Measurements from ENCODE around the gene TMPRSS4.
A peak's percentile ranks its signal among the peaks of the same experiment; 100 is the strongest.

Gene TMPRSS4

DNA sequence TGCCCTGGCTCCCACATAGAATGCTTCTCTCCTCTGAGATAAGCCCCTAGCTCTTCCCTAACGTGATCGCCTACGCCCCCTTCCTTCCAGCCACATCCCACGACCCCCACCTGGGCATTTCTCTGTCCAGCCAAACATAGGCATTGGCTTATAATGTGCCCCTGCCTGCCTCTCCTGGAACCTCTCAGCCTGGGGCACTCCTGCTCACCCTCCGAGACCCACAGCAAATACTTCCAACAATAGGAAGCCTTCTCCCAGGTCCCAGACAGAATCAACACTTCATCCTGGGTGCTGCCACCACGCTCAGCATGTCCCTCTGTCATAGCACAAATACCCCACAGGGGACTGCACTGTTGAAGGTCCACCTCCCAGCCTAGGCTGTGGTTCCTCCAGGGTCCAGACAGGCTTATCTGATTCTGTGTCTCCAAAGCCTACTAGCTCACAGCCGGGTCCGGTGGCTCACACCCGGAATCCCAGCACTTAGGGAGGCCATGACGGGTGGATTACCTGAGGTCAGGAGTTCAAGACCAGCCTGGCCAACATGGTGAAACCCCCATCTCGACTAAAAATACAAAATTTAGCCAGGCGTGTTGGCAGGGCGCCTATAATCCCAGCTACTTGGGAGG lies 24.2 kb upstream of the TMPRSS4 start:
- TF ChIP-seq, protein P1, sequence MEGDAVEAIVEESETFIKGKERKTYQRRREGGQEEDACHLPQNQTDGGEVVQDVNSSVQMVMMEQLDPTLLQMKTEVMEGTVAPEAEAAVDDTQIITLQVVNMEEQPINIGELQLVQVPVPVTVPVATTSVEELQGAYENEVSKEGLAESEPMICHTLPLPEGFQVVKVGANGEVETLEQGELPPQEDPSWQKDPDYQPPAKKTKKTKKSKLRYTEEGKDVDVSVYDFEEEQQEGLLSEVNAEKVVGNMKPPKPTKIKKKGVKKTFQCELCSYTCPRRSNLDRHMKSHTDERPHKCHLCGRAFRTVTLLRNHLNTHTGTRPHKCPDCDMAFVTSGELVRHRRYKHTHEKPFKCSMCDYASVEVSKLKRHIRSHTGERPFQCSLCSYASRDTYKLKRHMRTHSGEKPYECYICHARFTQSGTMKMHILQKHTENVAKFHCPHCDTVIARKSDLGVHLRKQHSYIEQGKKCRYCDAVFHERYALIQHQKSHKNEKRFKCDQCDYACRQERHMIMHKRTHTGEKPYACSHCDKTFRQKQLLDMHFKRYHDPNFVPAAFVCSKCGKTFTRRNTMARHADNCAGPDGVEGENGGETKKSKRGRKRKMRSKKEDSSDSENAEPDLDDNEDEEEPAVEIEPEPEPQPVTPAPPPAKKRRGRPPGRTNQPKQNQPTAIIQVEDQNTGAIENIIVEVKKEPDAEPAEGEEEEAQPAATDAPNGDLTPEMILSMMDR (IDR thresholded peaks at IDR 0.05; ENCODE audit: low read depth, low read length) = no peak
- DNase-seq = no peak
- peak overlapping the region; percentile 4; the same call in 1 of the 2 replicates for H3K27ac ChIP-seq

GRCh38 chr11:118054712-118055640 lies 21.9 kb upstream of the TMPRSS4 start:
- TF ChIP-seq, protein P1 (IDR thresholded peaks at IDR 0.05; ENCODE audit: low read depth, low read length) = no peak
- H3K4me3 ChIP-seq (ENCODE audit: low read depth, low read length) = no peak overlapping the region
- H3K27ac ChIP-seq = no peak overlapping the region
- no peak for DNase-seq
- no peaks in the 10 kb centered on the region for H3K36me3 ChIP-seq
- H3K27me3 ChIP-seq (ENCODE audit: insufficient read depth, low read depth, severe bottlenecking) = no peaks in the 10 kb centered on the region
- no peaks in the 10 kb centered on the region for H3K9me3 ChIP-seq (ENCODE audit: severe bottlenecking)

More for the DNA sequence above, 24.2 kb upstream of the TMPRSS4 start:
- H3K36me3 ChIP-seq = no peaks in the 10 kb centered on the region
- H3K9me3 ChIP-seq (ENCODE audit: severe bottlenecking) = no peaks in the 10 kb centered on the region
- no peak overlapping the region for H3K4me3 ChIP-seq (ENCODE audit: low read depth, low read length)
- no peaks in the 10 kb centered on the region for H3K27me3 ChIP-seq (ENCODE audit: insufficient read depth, low read depth, severe bottlenecking)

DNA sequence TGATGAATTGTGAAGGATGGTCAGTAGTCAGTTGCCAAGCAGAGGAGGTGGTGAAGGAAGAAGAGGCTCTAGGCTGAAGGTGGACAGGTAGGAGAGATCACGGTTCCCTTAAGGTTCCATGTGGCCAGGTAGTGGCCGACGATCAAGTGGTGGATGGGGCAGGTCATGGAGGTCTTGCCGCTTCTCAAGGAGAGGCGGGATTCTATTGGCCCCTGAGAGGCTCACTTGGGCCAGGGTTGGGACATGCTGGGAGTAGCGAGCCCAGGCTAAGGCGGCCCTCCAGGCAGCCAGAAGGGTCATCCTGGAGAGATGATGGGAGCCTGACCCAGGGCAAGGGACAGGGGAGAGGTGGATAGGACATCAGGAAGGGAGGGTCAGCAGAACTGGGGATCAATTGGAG lies 20.9 kb upstream of the TMPRSS4 start:
- H3K27ac ChIP-seq = no peak overlapping the region
- no peaks in the 10 kb centered on the region for H3K36me3 ChIP-seq
- TF ChIP-seq, protein P1 (IDR thresholded peaks at IDR 0.05; ENCODE audit: low read depth, low read length) = no peak
- no peak for DNase-seq
- H3K27me3 ChIP-seq (ENCODE audit: insufficient read depth, low read depth, severe bottlenecking) = no peaks in the 10 kb centered on the region
- H3K4me3 ChIP-seq (ENCODE audit: low read depth, low read length) = no peak overlapping the region
- H3K9me3 ChIP-seq (ENCODE audit: severe bottlenecking) = no peaks in the 10 kb centered on the region

- TF ChIP-seq, protein P1 (IDR thresholded peaks at IDR 0.05; ENCODE audit: low read depth, low read length) = no peak
- no peak for DNase-seq
- Histone ChIP-seq H3K9me3 (ENCODE audit: severe bottlenecking) (no peaks in the 10 kb centered on the region), H3K27me3 (ENCODE audit: insufficient read depth, low read depth, severe bottlenecking) (no peaks in the 10 kb centered on the region), H3K36me3 (no peaks in the 10 kb centered on the region), H3K27ac (no peak overlapping the region), H3K4me3 (ENCODE audit: low read depth, low read length) (no peak overlapping the region)
Observed at GRCh38 chr11:118056806-118057205, 20.1 kb upstream of the TMPRSS4 start.

GRCh38 chr11:118057251-118058145 lies 19.4 kb upstream of the TMPRSS4 start:
- H3K9me3 ChIP-seq (ENCODE audit: severe bottlenecking) = no peaks in the 10 kb centered on the region
- H3K27me3 ChIP-seq (ENCODE audit: insufficient read depth, low read depth, severe bottlenecking) = no peaks in the 10 kb centered on the region
- DNase-seq = no peak
- no peak overlapping the region for H3K4me3 ChIP-seq (ENCODE audit: low read depth, low read length)
- H3K27ac ChIP-seq = no peak overlapping the region
- H3K36me3 ChIP-seq = no peaks in the 10 kb centered on the region
- TF ChIP-seq, protein P1 (IDR thresholded peaks at IDR 0.05; ENCODE audit: low read depth, low read length) = no peak

All from WERI-Rb-1 (cell line).